ENCODE results near the gene RNF207.

Gene RNF207

GRCh38 chr1:6261615-6261995, 55.7 kb downstream of the RNF207 start:
- TF ChIP-seq, protein P1, sequence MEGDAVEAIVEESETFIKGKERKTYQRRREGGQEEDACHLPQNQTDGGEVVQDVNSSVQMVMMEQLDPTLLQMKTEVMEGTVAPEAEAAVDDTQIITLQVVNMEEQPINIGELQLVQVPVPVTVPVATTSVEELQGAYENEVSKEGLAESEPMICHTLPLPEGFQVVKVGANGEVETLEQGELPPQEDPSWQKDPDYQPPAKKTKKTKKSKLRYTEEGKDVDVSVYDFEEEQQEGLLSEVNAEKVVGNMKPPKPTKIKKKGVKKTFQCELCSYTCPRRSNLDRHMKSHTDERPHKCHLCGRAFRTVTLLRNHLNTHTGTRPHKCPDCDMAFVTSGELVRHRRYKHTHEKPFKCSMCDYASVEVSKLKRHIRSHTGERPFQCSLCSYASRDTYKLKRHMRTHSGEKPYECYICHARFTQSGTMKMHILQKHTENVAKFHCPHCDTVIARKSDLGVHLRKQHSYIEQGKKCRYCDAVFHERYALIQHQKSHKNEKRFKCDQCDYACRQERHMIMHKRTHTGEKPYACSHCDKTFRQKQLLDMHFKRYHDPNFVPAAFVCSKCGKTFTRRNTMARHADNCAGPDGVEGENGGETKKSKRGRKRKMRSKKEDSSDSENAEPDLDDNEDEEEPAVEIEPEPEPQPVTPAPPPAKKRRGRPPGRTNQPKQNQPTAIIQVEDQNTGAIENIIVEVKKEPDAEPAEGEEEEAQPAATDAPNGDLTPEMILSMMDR (IDR thresholded peaks at IDR 0.05; ENCODE audit: low read depth, low read length, missing control alignments), result no peak
- peak overlapping the region; percentile 41 for H3K4me3 ChIP-seq (replicated peaks; ENCODE audit: low read depth, low read length)
- no peak for DNase-seq (ENCODE audit: extremely low read depth, low read depth)

DNA sequence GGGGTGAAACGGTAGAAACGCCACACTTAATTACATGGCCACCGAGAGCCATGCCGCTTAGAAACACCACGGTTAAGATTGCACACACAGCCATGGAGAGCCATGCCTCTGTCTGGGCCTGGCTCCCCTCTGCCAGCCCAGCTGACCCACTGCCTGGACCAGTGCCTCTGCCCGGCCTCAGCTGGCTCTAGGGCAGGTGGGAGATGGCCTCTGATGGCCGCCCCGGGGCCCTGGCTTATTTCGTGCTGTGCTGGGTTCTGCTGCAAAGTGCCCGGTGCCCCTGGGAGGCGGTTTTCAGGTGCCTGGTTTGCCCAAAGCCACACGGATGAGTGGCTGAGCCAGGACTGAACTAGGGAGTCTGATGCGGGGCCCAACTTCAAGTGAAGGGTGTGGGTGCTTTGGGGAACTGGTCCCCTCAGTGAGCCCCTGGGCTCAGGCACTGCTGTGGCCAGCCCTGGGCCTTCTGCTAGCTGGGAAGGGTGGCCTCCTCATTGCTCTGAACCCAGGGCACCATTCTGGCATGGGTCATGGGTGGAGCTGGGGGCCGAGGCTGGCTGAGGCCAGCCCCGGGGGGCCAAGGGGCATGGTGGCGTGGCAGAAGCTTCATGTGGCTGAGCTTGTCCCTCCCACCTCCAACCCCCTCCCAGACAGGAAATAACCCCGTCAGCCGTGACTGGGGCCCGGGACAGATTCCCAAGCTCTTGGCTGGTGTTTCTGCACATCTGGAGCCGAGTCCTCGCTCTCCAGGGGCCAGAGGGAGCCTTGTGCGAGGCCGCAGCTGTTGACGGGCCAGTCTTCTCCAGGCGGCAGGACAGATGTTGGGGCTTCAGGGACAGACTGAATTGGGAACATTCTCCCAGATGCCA, 56.9 kb downstream of the RNF207 start:
- TF ChIP-seq, protein P1 (IDR thresholded peaks at IDR 0.05; ENCODE audit: low read depth, low read length, missing control alignments), result no peak
- DNase-seq (ENCODE audit: extremely low read depth, low read depth), result peak; percentile 57
- no peak overlapping the region for H3K4me3 ChIP-seq (replicated peaks; ENCODE audit: low read depth, low read length)

- TF ChIP-seq, protein P1 (IDR thresholded peaks at IDR 0.05; ENCODE audit: low read depth, low read length, missing control alignments), result no peak
- no peak for DNase-seq (ENCODE audit: extremely low read depth, low read depth)
- H3K4me3 ChIP-seq (replicated peaks; ENCODE audit: low read depth, low read length), result no peak overlapping the region
Measured at GRCh38 chr1:6263716-6264115, 57.8 kb downstream of the RNF207 start.

DNA sequence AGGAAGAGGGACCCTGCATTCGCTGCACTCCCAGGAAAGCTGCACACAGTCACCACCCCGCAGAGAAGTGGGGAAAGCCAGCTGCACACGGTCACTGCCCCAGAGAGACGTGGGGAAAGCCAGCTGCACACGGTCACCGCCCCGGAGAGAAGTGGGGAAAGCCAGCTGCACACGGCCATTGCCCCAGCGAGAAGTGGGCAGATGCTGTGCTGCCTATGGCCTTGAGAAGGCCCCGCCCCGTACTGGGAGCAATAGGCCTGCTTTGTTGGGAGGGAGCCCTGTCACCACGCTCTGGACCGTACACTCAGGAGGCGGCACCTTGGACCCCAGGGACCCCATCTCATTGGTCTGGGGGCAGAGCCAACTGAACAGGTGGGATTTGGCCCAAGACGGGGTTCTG, 59.2 kb downstream of the RNF207 start:
- DNase-seq (ENCODE audit: extremely low read depth, low read depth), result no peak
- no peak overlapping the region for H3K4me3 ChIP-seq (replicated peaks; ENCODE audit: low read depth, low read length)
- TF ChIP-seq, protein P1 (IDR thresholded peaks at IDR 0.05; ENCODE audit: low read depth, low read length, missing control alignments), result no peak

GRCh38 chr1:6266641-6267040, 60.7 kb downstream of the RNF207 start:
- no peak for DNase-seq (ENCODE audit: extremely low read depth, low read depth)
- no peak overlapping the region for H3K4me3 ChIP-seq (replicated peaks; ENCODE audit: low read depth, low read length)
- TF ChIP-seq, protein P1 (IDR thresholded peaks at IDR 0.05; ENCODE audit: low read depth, low read length, missing control alignments), result no peak

DNA sequence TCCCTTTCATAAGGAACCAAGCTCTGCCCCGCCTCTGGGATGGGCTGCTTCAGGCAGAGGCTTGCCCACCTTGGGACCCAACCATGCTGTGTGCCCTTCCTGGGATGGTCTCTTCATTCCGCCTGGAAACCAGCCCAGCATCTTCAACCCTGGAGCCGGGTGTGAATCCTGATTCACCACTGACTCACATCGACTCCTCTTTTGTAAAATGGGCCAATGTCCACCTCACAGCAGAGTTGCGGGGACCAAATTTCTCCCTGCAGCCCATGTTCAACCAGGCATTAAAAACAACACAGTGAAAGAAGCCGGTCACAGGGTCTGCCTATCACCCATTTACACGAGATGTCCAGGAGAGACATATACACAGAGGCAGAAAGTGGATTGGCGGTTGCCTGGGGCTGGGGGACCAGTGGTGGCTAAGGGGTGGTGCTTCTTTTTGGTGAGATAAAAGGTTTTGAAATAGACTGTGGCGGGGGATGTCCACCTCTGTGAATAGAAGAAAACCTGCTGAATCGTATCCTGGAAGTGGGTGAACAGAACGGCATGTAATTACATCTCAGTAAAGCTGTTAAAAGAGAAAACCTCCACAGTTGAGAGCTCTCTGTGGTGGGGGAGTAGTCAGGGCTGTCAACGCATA, 61.9 kb downstream of the RNF207 start:
- DNase-seq (ENCODE audit: extremely low read depth, low read depth), result no peak
- H3K4me3 ChIP-seq (replicated peaks; ENCODE audit: low read depth, low read length), result no peak overlapping the region

More for the DNA sequence above, 61.9 kb downstream of the RNF207 start:
- TF ChIP-seq, protein P1 (IDR thresholded peaks at IDR 0.05; ENCODE audit: low read depth, low read length, missing control alignments), result no peak

All from HFF-Myc (cell line).